GM21515 (cell line): Measurements from ENCODE around the gene TPTE2.
"Not testable (repeated sequence)": the region's sequence is repeated elsewhere in the genome, so short reads cannot be mapped to it uniquely, and the experiment has no call there.

Source experiments
- ATAC-seq: cut with Tn5 transposase; IDR thresholded peaks from one replicate; pipeline ENCODE4 v1.9.1; 2021; ENCODE audit not compliant: unreplicated experiment

The TPTE2 gene

GRCh38 chr13:19561127-19561582 is at the start of gene TPTE2:
TSS of gene TPTE2 (minus strand) at chr13:19561532. CDS start at chr13:19503234, 58,298 bp downstream.
- not testable (repeated sequence) for ATAC-seq

- ATAC-seq, result no peak
Observed at GRCh38 chr13:19607523-19608078, 46.3 kb upstream of the TPTE2 start.

- ATAC-seq, result no peak
Observed at GRCh38 chr13:19606737-19607136, 45.4 kb upstream of the TPTE2 start.

GRCh38 chr13:19606152-19606551 is 44.8 kb upstream of the TPTE2 start:
- ATAC-seq, result no peak

- ATAC-seq, result no peak
Observed at GRCh38 chr13:19605161-19605955, 44.0 kb upstream of the TPTE2 start.

GRCh38 chr13:19604306-19604705 is 43.0 kb upstream of the TPTE2 start:
- ATAC-seq, result no peak

- peak; percentile 82 for ATAC-seq
Observed at GRCh38 chr13:19601749-19602725, 40.7 kb upstream of the TPTE2 start.

- ATAC-seq, result no peak
Observed at GRCh38 chr13:19597523-19597922, 36.2 kb upstream of the TPTE2 start.

GRCh38 chr13:19596960-19597361 is 35.6 kb upstream of the TPTE2 start:
- no peak for ATAC-seq

GRCh38 chr13:19596086-19596485 is 34.8 kb upstream of the TPTE2 start:
- no peak for ATAC-seq

GRCh38 chr13:19592657-19593180 is 31.4 kb upstream of the TPTE2 start:
- no peak for ATAC-seq

- ATAC-seq, result no peak
Observed at GRCh38 chr13:19591864-19592263, 30.5 kb upstream of the TPTE2 start.

- ATAC-seq, result no peak
Observed at GRCh38 chr13:19590423-19590822, 29.1 kb upstream of the TPTE2 start.

- ATAC-seq, result no peak
Observed at GRCh38 chr13:19589312-19589711, 28.0 kb upstream of the TPTE2 start.

GRCh38 chr13:19587635-19588300 is 26.4 kb upstream of the TPTE2 start:
- ATAC-seq, result peak; percentile 76

- peak; percentile 80 for ATAC-seq
Observed at GRCh38 chr13:19586904-19587634, 25.7 kb upstream of the TPTE2 start.

- no peak for ATAC-seq
Observed at GRCh38 chr13:19581675-19582074, 20.3 kb upstream of the TPTE2 start.

GRCh38 chr13:19575230-19575629 is 13.9 kb upstream of the TPTE2 start:
- ATAC-seq, result no peak

GRCh38 chr13:19573120-19573716 is 11.9 kb upstream of the TPTE2 start:
- no peak for ATAC-seq
